ENCODE measurements around the gene PPFIBP1. TPM values are rescaled to one million over a fixed set of nuclear protein-coding genes. Genes with fewer than 3 reads are reported as not detected.

PPFIBP1 gene
- total RNA-seq, 2 experiments from 2014 or later = 14.9 to 15.6 TPM

DNA sequence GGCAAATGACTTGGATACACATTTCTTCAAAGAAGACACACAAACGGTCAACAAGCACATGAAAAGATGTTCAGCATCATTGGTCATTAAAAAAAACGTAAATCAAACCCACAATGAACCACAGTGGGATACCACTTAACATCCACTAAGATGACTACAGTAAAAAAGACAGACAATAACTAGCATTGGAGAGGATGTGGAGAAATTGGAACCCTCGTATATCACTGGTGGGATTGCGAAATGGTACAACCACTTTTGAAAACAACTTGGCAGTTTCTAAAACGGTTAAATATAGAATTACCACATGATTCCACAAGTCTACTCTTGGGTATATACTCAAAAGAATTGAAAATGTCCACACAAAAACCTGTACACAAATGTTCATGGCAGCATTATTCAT, 25.2 kb upstream of the PPFIBP1 start:
- H3K4me3 Mint-ChIP-seq = no peak overlapping the region
- POLR2A ChIA-PET = no interaction called here
- DNase-seq = no peak

DNA sequence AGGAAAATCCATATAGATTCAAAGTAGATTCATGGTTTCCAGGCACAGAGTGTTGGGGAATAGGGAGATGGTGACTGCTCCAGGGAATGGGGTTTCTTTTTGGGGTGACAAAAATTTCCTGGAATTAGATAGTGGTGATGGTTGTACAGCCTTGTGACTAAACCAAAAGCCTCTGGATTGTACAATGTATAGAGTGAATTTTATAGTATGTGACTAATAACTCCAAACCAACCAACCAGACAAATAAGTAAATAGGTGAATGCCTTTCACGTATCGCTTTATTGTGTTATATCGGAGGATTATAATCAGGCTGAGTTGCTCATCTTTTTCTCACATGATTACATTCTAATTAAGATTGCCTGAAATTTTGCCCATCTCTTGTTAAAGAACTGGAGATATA, 24.6 kb upstream of the PPFIBP1 start:
- intact Hi-C loops (cut with DNase I, micrococcal nuclease) = loop anchor here in 1 of 2 experiments (2.0 kb wide), 3 partner anchors 25 to 37 kb away; partner anchors contain the start of gene PPFIBP1
- DNase-seq = no peak

More for the DNA sequence above, 25.2 kb upstream of the PPFIBP1 start:
- no peak overlapping the region for H3K27ac Mint-ChIP-seq
- H3K36me3 Mint-ChIP-seq (ENCODE audit: low read depth) = no peaks in the 10 kb centered on the region
- peaks cover 3% of the 10 kb centered on the region for H3K9me3 Mint-ChIP-seq (ENCODE audit: low read depth)
- peaks cover 46% of the 10 kb centered on the region for H3K27me3 Mint-ChIP-seq
- CTCF ChIA-PET = interaction anchor here (0.6 to 1.2 kb wide), 2 partner anchors 26 to 64 kb away, joined by 3 to 10 read pairs; no protein-coding TSS in a partner anchor
- peaks cover 26% of the 10 kb centered on the region for H3K4me1 Mint-ChIP-seq
- intact Hi-C loops (cut with DNase I, micrococcal nuclease) = loop anchor here (1.0 to 2.0 kb wide), 5 partner anchors 26 to 38 kb away; partner anchors contain the start of gene PPFIBP1 (in 1 of the 2)
- no peak for ATAC-seq

DNA sequence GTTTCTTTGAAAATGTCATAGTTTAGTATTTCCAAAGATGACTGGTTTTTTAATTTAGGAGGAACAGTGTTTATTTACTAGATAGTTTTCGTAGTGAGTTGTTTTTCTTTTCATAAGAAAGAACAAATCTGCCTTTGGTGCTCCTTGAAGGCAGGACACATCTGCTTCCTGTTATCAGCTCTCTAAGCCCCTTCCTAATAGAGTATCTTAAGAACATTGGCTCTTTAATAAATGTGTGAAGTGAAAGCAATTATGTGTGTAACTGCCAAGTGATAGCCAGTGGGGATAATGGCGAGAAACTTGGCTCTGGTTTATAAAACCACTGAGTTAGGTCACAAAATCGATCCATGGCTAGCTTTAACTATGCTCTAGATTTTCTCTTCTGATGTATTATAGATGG, 23.5 kb upstream of the PPFIBP1 start:
- ATAC-seq (no peak), DNase-seq (no peak)
- ChIA-PET CTCF (no interaction called here), POLR2A (no interaction called here)
- intact Hi-C loops (cut with DNase I, micrococcal nuclease) = no loop called here
- no peaks in the 10 kb centered on the region for H3K36me3 Mint-ChIP-seq (ENCODE audit: low read depth)
- peaks cover 26% of the 10 kb centered on the region for H3K4me1 Mint-ChIP-seq
- H3K4me3 Mint-ChIP-seq = no peak overlapping the region
- H3K27me3 Mint-ChIP-seq = peaks cover 48% of the 10 kb centered on the region
- H3K9me3 Mint-ChIP-seq (ENCODE audit: low read depth) = peaks cover 3% of the 10 kb centered on the region
- H3K27ac Mint-ChIP-seq = no peak overlapping the region

More for the DNA sequence above, 24.6 kb upstream of the PPFIBP1 start:
- ATAC-seq = no peak
- CTCF ChIA-PET = no interaction called here
- POLR2A ChIA-PET = no interaction called here
- Mint-ChIP-seq H3K4me1 (peaks cover 26% of the 10 kb centered on the region), H3K4me3 (no peak overlapping the region), H3K36me3 (ENCODE audit: low read depth) (no peaks in the 10 kb centered on the region), H3K9me3 (ENCODE audit: low read depth) (peaks cover 3% of the 10 kb centered on the region), H3K27ac (no peak overlapping the region), H3K27me3 (peaks cover 50% of the 10 kb centered on the region)

DNA sequence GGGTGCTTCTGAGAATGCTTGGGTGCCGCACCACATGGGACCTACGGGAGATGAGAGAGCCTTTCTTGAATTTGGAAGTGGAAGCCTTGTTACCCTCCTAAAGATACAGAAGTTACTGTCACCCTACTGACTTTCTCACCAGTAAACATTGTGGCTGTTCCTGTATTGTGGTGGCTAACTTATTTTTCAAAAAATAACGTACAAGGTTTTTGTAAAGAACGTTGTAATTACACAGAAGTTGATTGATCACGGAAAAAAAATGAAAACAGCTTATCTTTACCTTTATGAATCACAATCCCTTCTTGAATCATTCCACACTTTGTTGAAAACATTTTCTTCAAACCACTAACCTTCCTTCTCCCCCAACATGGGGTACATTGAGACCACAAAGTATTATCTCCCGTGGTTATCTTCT, 22.0 kb upstream of the PPFIBP1 start:
- Mint-ChIP-seq H3K36me3 (ENCODE audit: low read depth) (no peaks in the 10 kb centered on the region), H3K9me3 (ENCODE audit: low read depth) (peaks cover 3% of the 10 kb centered on the region), H3K4me1 (peaks cover 26% of the 10 kb centered on the region), H3K27me3 (peaks cover 45% of the 10 kb centered on the region), H3K4me3 (no peak overlapping the region), H3K27ac (no peak overlapping the region)
- DNase-seq (peak; percentile 13), ATAC-seq (peak; percentile 40)
- ChIA-PET CTCF (interaction anchor here (1.3 to 1.4 kb wide), 2 partner anchors 22 to 67 kb away, joined by 3 to 5 read pairs; partner anchors contain the start of gene PPFIBP1), POLR2A (interaction anchor here (0.6 kb wide), 1 partner anchor 627 kb away, joined by 3 read pairs; no protein-coding TSS in a partner anchor)
- intact Hi-C loops (cut with DNase I, micrococcal nuclease) = no loop called here

DNA sequence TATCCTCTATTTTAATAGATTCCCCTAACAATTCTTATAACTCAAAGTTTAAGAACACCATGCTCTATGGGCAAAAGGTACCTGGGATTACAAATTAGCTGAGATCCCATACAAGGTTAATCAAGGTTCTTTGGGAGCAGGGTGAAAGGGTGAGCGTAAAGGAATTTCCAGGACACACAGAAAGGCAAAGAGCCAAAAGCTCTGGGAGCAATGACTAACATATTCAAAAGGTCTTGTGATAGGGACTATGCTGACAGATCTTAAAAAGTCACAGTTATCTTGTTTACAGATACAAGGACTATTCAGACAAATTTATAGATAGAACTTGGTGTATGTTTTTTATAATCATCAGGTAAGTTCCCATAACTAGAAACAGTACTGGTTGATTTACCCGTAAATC, 19.5 kb upstream of the PPFIBP1 start:
- Mint-ChIP-seq H3K27ac (no peak overlapping the region), H3K4me1 (peaks cover 15% of the 10 kb centered on the region), H3K27me3 (peaks cover 30% of the 10 kb centered on the region), H3K36me3 (ENCODE audit: low read depth) (no peaks in the 10 kb centered on the region), H3K4me3 (no peak overlapping the region), H3K9me3 (ENCODE audit: low read depth) (peaks cover 3% of the 10 kb centered on the region)
- ATAC-seq (no peak), DNase-seq (no peak)
- POLR2A ChIA-PET = no interaction called here
- intact Hi-C loops (cut with DNase I, micrococcal nuclease) = no loop called here
- CTCF ChIA-PET = interaction anchor here (1.7 kb wide), 1 partner anchor 18 kb away, joined by 4 read pairs; no protein-coding TSS in a partner anchor

DNA sequence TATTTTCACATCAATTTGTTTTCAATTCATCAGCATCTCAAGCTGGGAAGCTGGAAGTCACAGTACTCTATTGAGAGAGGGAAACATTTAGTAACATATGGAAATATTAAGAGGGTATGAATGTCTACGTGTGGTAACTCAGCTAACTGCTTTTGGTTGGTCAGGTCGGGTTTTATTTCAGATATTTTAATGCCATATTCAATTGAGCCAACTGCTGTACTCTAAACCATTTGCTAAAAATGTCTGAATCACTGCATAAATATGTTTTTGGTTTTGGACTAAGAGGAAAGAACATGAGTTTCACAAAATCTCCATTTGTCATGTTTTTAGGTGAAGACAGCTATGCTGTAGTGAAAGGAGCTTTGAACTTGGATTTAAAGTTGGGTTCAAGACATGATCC, 18.9 kb upstream of the PPFIBP1 start:
- peaks cover 27% of the 10 kb centered on the region for H3K27me3 Mint-ChIP-seq
- H3K27ac Mint-ChIP-seq = no peak overlapping the region
- ATAC-seq (no peak), DNase-seq (no peak)
- peaks cover 15% of the 10 kb centered on the region for H3K4me1 Mint-ChIP-seq
- H3K36me3 Mint-ChIP-seq (ENCODE audit: low read depth) = no peaks in the 10 kb centered on the region
- H3K9me3 Mint-ChIP-seq (ENCODE audit: low read depth) = peaks cover 3% of the 10 kb centered on the region
- ChIA-PET CTCF (interaction anchor here (1.7 kb wide), 1 partner anchor 18 kb away, joined by 4 read pairs; no protein-coding TSS in a partner anchor), POLR2A (no interaction called here)
- intact Hi-C loops (cut with DNase I, micrococcal nuclease) = no loop called here
- no peak overlapping the region for H3K4me3 Mint-ChIP-seq

DNA sequence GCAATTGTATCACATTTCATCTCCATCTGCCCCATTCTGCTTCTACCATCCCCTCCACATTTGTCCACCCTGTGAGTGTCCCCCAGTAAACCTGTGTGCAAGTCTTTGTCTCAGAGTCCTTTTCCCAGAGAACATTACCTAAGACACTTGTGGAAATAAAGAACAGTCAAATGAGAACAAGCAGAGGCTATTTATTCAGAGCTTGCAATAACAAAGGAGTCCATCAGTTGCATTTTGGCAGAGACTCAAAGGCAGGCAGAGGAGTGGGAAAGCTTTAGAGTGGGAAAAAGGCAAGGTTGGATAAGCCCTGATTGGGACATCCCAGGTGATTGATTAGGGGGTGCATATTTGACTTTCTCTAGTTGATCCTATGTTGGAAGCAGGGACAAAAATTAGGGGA, 18.2 kb upstream of the PPFIBP1 start:
- DNase-seq (no peak), ATAC-seq (no peak)
- H3K27me3 Mint-ChIP-seq = peaks cover 23% of the 10 kb centered on the region
- H3K4me1 Mint-ChIP-seq = peaks cover 15% of the 10 kb centered on the region
- peaks cover 3% of the 10 kb centered on the region for H3K9me3 Mint-ChIP-seq (ENCODE audit: low read depth)
- intact Hi-C loops (cut with DNase I, micrococcal nuclease) = no loop called here
- ChIA-PET POLR2A (no interaction called here), CTCF (interaction anchor here (1.7 kb wide), 1 partner anchor 17 kb away, joined by 4 read pairs; no protein-coding TSS in a partner anchor)
- no peak overlapping the region for H3K4me3 Mint-ChIP-seq
- no peak overlapping the region for H3K27ac Mint-ChIP-seq
- no peaks in the 10 kb centered on the region for H3K36me3 Mint-ChIP-seq (ENCODE audit: low read depth)

DNA sequence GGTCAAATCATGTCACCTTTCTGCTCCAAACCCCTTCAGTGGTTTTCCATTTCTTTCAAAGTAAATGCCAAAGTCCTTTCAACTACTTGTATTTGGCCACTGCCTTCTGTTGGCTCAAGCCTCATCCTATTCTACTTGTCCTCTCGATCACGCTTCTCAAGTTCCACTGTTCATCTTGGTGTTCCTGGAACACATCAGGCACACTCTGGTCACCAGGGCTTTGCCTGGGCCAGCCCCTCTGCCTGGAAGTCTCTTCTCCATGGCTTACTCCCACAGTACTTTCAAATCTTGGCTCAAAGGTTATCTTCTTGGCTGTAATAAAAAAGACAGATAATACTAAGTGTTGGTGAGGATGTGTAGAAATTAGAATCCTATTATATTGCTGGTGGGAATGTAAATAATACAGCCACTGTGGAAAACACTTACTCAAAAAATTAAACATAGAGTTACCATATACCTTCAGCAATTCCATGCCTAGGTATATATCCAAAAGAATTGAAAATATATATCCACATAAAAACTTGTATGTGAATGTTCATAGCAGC, 17.3 kb upstream of the PPFIBP1 start:
- ChIA-PET POLR2A (no interaction called here), CTCF (no interaction called here)
- intact Hi-C loops (cut with DNase I, micrococcal nuclease) = no loop called here

DNA sequence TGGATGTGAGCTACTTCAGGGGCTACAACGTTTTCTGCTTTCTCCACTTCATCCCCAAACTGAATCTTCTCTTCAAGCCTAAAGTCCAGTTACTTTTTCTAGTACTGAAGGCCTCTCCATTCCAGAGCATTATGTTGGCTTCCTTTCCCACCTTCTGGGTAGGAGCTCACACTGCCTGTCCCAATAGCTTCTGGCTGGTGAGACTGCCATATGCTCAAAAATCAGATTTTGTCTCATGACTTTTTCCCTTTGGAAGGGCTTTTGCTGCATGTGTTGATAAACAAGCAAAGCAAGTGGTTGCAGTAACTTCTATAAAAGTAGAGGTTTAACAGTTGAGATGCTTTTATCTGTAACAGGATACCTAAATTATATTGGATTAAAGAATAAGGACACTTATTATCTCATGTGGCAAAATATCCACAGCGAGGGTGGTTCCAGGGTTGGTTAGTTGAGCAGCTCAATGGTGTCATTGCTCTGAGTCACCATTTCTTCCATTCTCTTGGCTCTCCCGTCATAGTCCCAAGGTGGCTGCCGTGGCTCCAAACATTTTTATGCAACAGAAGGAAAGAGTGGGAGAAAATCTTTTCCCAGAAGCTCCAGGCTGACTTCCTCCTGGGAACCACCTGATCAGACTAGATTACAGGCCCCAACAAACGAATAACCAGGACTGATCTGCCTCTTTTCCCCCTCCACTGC, 15.1 kb upstream of the PPFIBP1 start:
- POLR2A ChIA-PET = no interaction called here
- CTCF ChIA-PET = interaction anchor here (0.6 to 0.8 kb wide), 2 partner anchors 22 to 75 kb away, joined by 3 to 6 read pairs; no protein-coding TSS in a partner anchor
- peaks cover 23% of the 10 kb centered on the region for H3K27me3 Mint-ChIP-seq
- no peak overlapping the region for H3K4me3 Mint-ChIP-seq
- H3K27ac Mint-ChIP-seq = no peak overlapping the region
- DNase-seq (no peak), ATAC-seq (no peak)
- H3K36me3 Mint-ChIP-seq (ENCODE audit: low read depth) = no peaks in the 10 kb centered on the region
- intact Hi-C loops (cut with DNase I, micrococcal nuclease) = no loop called here
- no peaks in the 10 kb centered on the region for H3K4me1 Mint-ChIP-seq
- no peaks in the 10 kb centered on the region for H3K9me3 Mint-ChIP-seq (ENCODE audit: low read depth)

More for the DNA sequence above, 17.3 kb upstream of the PPFIBP1 start:
- Mint-ChIP-seq H3K9me3 (ENCODE audit: low read depth) (peaks cover 3% of the 10 kb centered on the region), H3K4me3 (no peak overlapping the region), H3K27me3 (peaks cover 27% of the 10 kb centered on the region), H3K27ac (no peak overlapping the region), H3K36me3 (ENCODE audit: low read depth) (no peaks in the 10 kb centered on the region), H3K4me1 (peaks cover 11% of the 10 kb centered on the region)
- ATAC-seq (no peak), DNase-seq (no peak)

DNA sequence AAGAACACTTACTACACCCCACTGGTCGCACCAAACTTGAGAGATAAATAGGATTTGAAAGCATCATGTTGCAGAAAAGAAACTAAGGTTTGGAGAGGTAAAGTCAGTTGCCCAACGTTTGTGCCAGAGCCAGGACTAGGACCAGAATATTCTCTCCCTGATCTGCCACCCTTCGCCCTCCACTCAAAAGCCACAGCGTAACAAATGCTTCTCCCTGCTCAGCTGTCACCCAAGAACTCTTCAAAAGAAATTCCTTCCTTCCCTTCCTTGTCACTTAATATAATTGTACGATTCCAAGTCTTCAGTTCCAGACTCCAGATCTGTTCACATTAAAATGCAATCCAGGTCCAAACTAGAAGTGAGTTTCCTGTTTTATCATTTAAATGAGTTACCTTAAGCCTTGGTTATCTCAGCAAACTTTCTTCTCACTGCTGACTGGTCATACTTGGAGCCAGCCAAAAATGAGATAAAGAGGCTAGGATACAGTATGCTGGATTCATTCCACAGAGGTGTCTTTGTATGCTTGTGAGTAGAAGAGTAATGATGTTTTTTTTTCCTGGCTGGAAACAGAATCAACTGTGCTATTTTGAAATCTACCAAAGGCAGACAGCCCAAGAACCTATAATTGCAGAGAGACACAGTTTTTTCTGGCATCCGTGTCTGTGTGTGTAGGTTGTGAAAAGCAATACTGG, 12.8 kb upstream of the PPFIBP1 start:
- H3K27ac Mint-ChIP-seq = no peak overlapping the region
- H3K9me3 Mint-ChIP-seq (ENCODE audit: low read depth) = no peaks in the 10 kb centered on the region
- CTCF ChIA-PET = interaction anchor here (0.6 kb wide), 1 partner anchor 151 kb away, joined by 3 read pairs; no protein-coding TSS in a partner anchor

DNA sequence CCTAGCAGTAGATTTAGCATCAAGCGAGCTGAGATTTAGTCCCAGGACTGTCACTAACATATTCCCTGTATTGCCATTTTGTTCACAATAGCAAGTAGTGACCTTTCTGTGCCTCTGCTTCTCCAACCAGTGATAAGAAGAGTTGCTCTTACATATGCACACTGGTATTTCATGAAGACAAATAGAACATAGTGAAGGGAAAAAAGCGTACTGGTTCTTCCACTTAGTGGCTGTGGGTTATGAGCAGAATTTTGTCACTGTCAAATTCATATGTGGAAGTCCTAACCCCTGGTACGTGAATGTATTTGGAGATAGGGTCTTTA, 12.3 kb upstream of the PPFIBP1 start:
- Mint-ChIP-seq H3K9me3 (ENCODE audit: low read depth) (no peaks in the 10 kb centered on the region), H3K4me3 (no peak overlapping the region), H3K27me3 (peaks cover 14% of the 10 kb centered on the region), H3K36me3 (ENCODE audit: low read depth) (no peaks in the 10 kb centered on the region), H3K27ac (no peak overlapping the region), H3K4me1 (no peaks in the 10 kb centered on the region)
- no peak for ATAC-seq
- POLR2A ChIA-PET = no interaction called here
- intact Hi-C loops (cut with DNase I, micrococcal nuclease) = no loop called here
- CTCF ChIA-PET = interaction anchor here (0.6 kb wide), 1 partner anchor 150 kb away, joined by 3 read pairs; no protein-coding TSS in a partner anchor
- DNase-seq = no peak

More for the DNA sequence above, 12.8 kb upstream of the PPFIBP1 start:
- Mint-ChIP-seq H3K4me1 (no peaks in the 10 kb centered on the region), H3K4me3 (no peak overlapping the region), H3K27me3 (peaks cover 14% of the 10 kb centered on the region), H3K36me3 (ENCODE audit: low read depth) (no peaks in the 10 kb centered on the region)
- intact Hi-C loops (cut with DNase I, micrococcal nuclease) = no loop called here
- DNase-seq (no peak), ATAC-seq (no peak)
- POLR2A ChIA-PET = no interaction called here

Data from activated CD4-positive, alpha-beta T cell treated with anti-CD3 and anti-CD28 coated beads for 36 hours (primary cell).